ENCODE measurements around the gene OPN1SW.

OPN1SW gene, protein sequence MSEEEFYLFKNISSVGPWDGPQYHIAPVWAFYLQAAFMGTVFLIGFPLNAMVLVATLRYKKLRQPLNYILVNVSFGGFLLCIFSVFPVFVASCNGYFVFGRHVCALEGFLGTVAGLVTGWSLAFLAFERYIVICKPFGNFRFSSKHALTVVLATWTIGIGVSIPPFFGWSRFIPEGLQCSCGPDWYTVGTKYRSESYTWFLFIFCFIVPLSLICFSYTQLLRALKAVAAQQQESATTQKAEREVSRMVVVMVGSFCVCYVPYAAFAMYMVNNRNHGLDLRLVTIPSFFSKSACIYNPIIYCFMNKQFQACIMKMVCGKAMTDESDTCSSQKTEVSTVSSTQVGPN

DNA sequence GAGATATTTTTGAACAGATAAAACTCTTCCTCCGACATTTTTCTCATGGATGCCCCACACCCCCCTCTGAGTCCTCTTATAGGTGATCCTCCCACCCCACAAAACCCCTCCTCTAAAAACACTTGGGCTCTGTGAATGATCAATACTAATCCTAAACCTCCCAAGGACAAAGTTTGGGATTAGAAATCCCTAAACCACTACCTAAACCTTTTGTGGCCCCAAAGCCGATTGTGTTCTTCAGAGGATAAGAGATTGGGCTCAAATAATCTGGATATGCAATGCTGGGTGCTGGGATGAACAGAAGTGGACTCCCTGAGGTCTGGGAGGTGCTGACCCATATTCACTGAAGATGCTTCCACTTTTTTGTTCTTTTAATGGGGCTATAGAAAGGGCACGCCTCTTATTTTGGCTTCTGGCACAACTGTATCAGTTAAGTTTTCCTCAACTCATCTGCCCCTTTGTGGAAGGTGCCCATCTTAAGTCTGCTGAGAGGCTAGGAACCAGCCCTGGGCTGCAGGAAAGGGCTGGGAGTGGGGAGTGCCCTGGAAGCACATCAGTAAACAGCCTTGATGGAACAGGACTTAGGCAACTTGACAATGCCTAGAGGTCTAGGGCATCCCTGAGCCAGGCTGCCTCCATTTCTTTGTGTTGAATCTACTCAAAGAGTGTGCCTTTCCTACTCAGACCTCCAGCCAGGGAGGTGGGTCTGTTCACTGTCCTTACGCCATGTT is at the start of gene OPN1SW:
OPN1SW (minus strand) TSS at position 51 of the 731 bp plus-strand sequence; CDS start at position 38, 13 bp downstream.
- DNase-seq (ENCODE audit: low read depth), result no peak

DNA sequence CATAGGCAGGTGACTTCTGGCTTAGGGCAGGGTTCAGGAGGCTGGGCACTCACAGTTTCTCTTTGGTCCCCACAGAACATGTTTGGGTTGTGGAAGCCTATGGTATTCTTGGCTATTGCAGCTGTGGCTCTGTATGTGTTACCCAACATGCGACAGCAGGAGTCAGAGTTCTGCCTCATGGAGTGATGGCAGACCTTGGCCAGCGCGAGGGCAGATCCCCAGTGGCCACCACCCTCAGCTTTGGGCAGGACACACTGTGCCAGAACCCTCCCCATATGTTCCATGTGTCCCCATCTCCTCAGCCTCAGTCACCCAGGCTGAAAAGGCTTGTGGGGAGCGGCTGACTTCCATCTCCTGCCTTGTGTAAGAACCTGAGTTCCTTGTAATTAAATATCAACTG is 46.1 kb upstream of the OPN1SW start:
- no peak for DNase-seq (ENCODE audit: low read depth)

DNA sequence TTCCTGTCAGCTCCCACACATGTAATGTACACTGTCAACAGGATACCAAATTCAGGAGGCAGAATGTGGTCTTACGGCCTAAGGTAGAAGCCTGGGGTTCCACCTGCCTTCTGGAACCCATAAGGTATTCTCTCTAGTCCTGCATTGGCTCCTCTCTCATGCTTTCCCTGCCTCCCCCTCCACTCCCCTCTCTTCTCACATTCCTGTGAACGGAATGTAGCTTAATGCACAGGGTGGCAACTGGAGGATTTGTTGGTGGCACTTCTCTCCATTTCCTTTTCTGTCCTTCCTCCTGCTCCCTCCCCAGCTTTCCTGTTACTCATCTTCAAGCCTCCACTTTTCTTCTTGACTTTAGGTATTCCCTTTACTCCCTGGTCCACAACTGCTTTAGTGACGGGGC is 43.1 kb upstream of the OPN1SW start:
- no peak for DNase-seq (ENCODE audit: low read depth)

DNA sequence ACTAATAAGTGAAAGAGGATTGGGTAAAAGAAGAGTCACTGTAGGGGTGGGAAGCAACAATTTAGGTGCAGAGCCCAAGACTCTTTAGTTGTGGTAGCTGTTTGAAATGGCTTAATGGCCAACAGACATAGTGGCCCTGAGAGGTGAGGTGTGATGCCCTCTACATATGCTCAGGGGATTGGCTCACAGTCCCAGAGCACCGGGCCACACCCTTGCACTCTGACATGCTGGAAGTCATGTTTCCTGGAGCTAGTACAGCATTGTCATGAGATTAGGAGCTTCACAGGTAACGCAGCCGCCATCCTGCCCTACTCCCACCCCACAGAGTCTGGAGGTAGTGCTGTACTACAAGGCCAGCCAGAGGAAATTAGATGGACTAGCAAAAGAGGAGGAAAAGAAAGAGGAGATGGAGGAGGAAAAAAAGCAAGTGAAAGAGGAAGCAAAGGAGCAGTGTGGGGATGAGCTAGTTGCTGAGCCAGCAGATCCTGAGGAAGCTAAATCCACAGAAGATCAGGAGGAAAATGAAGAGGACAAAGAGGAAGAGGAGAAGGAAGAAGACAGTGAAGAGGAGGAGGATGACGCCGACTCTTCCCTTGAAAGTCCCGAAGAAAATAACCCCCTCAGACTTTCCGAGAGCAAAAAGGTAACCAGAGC is 39.8 kb upstream of the OPN1SW start:
- DNase-seq (ENCODE audit: low read depth), result no peak

DNA sequence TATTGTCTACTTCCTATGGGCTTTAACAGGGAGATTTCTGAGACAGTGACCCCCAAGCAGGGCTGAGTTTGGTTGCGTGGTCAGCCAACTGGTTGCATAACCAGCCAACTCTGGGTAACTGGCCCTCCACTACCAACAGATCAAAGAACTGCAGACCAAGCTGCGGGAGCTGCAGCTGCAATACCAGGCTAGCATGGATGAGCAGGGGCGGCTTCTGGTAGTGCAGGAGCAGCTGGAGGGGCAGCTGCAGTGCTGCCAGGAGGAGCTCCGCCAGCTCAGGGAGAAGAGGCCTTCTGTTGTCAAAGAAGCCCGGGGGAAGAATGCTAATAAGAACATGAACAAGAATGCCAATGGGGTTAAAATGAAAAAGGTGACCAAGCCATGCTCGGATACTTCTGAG is 38.9 kb upstream of the OPN1SW start:
- no peak for DNase-seq (ENCODE audit: low read depth)

DNA sequence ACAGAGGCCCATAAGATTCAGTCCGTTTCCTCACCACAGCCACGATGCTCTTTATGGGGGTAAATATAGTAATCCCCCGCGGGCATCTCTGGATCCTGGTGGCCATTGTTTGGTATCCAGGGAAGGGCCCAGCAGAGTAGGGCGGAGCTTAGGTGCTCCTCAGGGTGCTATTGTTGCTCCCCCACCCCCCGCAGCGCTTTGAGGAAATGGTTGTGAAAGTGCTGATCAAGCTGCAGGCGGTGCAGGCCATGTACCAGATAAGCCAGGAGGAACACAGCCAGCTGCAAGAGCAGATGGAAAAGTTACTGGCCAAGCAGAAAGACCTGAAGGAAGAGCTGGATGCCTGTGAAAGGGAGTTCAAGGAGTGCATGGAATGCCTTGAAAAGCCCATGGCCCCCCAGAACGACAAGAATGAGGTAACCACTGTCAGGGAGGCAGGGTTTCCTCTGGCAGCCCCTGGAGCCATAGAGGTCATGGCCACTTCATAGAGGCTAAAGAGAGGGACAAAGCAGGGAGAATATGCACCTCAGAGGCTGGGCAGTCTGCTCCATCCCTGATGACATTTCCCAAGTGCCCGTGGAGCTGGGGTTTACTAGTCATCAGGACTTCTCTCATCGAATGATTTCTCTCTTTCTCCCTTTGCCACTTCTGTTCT is 37.0 kb upstream of the OPN1SW start:
- DNase-seq (ENCODE audit: low read depth), result no peak

DNA sequence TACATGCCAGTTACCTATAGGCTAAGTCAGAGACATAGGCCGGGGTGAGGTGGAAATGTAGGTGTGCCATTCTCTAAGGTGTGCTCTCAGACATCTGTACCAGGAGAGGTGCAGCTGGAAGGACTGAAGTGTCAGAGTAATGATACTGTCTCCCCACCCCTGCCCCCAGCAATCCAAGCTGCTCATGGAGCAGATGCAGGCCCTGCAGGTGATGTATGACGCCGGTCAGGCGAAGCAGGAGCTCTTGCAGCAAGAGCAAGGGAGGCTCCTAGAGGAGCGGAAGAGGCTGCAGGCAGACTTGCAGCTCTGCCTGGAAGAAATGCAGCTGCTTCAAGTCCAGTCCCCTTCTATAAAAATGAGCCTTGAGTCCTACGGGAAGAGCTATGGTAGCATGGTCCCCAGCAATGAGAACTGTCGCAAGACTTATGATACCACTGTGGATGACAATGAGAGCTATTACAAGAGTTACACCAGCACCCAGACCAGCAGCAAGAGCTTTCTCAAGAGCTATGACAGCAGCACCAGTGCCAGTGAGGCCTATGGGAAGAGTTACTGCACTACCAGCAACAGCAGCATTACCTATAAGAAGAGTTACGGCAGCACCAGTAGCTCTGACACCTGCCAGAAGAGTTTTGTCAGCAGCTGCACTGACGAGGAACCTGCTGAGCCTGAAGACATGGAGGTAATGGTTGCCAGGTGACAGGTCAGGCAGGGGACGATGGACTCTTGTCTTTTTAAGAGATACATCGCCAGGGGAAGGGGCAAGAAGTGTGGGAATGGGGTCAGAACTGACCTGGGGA is 36.2 kb upstream of the OPN1SW start:
- DNase-seq (ENCODE audit: low read depth), result no peak

DNA sequence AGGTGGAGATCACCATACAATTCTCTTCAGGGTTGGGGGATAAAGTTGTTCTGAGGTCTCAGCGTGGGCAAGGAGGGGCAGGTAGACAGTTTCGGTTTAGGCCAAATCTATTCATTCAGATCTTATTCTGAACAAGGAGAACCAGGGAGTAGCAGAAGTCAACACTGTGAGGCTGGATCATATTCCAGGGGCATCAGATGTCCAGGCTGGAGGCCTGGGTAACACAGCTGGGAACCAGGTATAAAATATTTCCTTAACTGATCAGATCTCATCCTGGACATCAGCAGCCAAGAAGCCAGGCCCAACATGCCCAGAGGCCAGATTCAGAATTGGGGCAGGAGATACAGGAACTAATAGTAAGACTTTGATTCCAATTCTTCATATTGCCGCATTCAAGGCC is 35.4 kb upstream of the OPN1SW start:
- no peak for DNase-seq (ENCODE audit: low read depth)

DNA sequence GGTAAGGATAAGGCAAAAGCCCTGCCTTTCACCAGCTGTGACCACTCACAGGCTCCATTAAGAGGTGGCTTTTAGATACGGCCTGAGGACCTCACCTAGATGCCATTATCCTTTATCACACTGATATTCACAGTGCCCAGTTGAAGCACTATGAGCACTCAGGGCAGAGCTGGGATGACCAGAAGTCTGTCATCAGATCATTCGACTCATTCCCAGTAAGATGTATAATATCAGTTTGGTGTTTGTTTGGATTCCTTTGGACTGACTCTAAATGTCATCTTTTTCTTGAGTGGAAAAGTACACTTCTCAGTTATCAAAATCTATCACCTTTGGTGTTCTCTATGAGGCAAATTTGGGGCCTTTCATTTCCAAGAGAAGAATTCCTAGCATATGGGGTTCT is 34.9 kb upstream of the OPN1SW start:
- no peak for DNase-seq (ENCODE audit: low read depth)

DNA sequence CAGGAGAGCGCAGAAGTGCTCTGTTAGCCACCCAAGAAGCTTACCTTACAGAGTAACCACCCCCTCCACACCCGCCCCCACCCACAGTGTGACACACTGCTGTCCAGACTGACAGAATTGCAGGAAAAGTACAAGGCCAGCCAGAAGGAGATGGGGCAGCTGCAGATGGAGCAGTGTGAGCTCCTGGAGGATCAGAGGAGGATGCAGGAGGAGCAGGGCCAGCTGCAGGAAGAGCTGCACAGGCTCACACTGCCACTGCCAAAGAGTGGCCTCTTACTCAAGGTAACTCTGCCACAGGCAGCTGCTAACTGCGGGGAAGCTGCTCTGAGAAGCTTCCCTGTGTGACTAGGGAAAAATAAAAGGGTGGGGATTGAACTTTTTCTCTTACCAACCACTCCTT is 33.8 kb upstream of the OPN1SW start:
- DNase-seq (ENCODE audit: low read depth), result no peak

DNA sequence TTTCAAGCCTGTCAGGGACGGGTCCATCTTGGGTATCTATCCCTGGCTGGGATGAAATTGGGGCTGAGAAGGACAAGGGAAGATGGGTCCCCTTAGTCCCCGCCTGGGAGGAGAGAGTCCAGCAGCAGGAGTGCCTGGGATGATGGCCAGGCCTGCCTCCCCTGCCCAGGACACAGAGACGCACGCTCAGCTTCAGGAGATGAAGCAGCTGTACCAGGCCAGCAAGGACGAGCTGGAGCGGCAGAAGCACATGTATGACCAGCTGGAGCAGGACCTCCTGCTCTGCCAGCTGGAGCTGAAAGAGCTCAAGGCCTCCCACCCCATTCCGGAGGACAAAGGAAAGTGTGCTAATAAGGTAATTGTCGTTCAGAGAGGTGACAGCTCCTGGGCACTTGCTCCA is 31.6 kb upstream of the OPN1SW start:
- DNase-seq (ENCODE audit: low read depth), result no peak

DNA sequence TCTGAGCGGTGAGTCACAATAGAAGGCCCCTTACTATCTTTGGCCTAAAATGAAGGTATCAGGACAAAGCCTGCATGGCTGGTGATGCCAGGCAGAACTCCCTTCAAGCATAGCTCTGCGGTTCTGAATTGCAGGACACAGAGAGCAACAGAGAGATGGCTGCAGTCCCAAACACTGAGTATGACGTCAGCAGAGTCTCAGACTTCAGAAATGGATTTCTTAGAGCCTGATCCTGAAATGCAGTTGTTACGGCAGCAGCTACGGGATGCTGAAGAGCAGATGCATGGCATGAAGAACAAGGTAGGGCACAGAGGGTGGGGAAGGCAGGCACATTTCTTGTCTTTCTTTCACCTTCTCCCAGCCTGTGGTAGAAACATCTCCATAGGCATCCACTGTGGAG is 29.6 kb upstream of the OPN1SW start:
- DNase-seq (ENCODE audit: low read depth), result no peak

DNA sequence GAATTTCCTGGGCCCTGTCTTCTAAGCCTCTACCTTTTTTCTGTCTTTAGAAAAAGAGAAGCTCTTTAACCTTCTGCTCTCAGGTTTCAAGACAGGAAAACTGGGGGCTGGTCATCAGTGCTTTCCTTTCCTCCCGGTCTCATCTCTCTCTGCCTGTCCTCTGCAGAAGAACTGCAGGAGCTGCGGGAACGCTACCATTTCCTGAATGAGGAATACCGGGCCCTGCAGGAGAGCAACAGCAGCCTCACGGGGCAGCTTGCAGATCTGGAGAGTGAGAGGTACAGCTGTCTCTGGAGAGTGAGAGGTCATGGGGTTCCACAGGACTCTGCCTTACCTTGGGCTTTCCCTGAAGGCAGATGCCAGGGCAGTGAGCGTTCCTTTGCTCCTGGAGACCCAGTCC is 28.9 kb upstream of the OPN1SW start:
- DNase-seq (ENCODE audit: low read depth), result no peak

DNA sequence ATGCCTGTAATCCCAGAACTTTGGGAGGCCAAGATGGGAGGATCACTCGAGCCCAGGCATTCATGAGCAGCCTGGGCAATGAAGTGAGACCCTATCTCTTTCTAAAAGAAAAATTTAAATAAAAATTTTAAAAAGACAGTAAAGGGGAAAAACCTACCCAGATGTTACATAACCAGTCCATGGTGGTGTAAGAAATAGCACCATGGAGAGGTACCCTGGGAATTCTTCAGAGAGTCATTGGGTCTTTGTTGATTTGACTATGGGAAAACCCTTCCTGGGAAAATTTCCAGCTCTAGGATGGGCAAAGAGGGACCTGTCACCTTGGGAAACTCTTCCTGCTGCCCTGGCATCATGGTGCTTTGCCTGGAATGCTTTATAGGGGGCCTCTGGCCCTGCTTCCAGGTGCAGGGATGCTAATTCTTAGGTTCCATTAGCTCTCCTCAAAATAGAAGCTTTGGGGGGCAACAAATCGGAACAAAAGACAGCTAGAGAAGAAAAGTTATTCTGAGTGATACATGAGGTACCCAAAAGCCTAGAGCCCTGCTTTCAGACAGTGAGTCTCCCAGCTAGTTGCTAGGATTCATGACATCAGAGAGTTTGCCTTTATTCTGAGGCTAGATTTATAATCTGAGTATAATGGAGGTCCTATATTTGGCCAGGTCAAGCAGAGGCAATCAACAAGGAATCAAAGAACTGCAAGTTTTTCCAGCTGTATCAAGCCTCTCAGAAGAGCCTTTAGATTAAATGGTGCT is 26.2 kb upstream of the OPN1SW start:
- DNase-seq (ENCODE audit: low read depth), result no peak

DNA sequence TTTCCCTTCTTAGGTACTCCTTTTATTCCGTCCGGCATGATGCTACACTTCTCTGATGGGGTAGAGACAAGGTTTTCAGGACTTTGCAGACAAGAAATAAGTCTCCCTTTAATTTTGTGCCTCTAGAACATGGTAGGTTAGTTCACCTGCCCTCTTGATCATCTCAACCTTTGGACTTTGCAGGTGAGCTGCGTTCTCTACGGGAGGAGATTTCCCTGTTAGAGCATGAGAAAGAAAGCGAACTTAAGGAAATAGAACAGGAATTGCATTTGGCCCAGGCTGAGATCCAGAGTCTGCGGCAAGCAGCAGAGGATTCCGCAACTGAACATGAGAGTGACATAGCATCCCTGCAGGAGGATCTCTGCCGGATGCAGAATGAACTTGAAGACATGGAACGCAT is 25.4 kb upstream of the OPN1SW start:
- no peak for DNase-seq (ENCODE audit: low read depth)

DNA sequence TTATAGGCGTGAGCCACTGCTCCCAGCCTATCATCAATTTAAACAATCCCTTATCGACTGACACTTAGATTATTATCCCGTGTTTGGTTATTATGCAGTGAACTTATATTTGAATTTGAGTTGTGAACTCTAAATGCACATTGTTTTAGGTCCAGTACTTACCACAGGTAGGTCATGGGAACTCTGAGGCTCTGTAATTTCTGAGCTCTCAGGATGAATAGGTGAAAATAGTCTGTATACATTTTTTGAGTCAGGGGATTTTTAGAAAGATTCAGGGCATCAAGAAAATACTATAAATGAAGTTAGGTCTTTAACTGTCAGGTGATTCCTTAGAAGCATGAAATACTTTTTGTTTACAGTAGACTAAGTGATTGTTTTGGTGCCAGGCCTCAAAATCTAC is 25.0 kb upstream of the OPN1SW start:
- DNase-seq (ENCODE audit: low read depth), result no peak

DNA sequence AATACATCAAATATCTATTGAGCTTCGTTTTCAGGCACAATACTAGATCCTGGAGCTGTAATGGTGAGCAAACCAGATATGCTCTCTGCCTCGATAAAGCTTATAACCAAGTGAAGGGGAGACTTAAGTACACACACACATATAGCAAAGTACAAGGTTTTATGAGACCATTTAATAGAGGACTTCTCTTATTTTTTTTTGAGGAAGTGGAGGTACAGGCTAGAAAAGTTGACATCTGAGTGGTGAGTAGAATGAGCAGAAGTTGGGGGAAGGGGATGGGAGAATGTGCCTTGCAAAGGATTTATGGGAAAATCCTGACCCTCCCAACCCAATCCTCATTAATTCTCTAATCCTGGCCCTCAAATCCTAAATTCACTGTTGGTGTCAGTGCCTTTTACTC is 23.9 kb upstream of the OPN1SW start:
- no peak for DNase-seq (ENCODE audit: low read depth)

DNA sequence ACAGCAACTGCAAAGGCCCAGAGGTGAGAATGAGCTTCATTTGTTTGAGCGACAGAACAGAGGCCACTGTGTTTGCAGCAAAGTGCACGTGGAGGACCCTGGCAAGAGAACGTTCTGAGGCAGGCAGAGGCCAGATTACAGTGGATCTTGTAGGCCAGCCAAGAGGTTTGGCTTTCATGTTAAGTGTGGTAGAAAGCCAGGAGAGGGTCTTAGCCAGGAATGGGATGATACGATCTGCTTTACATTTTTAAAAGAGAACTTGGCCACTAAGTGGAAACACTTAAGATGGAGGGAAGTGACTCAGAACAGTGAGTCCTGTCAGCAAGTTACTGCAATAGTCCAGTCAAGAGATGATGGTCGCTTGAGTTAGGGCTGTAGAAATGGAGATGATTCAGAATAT is 20.7 kb upstream of the OPN1SW start:
- no peak for DNase-seq (ENCODE audit: low read depth)

DNA sequence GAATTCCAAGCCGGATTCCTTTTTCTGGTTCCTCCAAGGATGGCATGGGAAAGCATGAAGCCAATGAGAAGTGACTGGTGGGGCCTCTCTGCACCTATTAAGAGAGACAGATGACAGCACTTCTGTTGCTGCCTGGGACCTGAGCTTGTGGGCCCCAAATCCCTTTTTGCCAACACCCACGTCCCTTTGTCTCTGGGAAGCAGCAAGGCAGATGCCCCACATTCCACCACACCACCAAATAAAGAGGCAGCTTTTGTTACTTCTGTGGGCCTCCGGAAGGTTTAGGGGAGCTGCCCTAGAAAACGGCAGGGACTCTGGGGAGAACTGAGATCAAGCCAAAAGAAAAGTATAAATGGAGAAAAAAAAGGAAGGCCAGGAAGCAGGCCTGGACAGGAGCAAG is 19.5 kb upstream of the OPN1SW start:
- no peak for DNase-seq (ENCODE audit: low read depth)

DNA sequence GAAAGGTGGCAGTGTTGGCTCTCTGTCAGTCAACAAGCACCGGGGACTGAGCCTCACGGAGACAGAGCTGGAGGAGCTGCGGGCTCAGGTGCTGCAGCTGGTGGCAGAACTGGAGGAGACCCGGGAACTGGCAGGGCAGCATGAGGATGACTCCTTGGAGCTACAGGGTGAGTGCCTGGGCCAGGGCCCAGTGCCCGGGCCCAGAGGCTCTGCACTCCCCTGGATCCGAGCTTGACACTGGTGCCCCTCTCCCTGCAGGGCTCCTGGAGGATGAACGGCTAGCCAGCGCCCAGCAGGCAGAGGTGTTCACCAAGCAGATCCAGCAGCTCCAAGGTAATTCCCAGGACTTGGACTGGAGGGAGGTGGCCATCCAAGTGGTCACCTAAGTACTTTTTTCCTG is 18.8 kb upstream of the OPN1SW start:
- DNase-seq (ENCODE audit: low read depth), result no peak

DNA sequence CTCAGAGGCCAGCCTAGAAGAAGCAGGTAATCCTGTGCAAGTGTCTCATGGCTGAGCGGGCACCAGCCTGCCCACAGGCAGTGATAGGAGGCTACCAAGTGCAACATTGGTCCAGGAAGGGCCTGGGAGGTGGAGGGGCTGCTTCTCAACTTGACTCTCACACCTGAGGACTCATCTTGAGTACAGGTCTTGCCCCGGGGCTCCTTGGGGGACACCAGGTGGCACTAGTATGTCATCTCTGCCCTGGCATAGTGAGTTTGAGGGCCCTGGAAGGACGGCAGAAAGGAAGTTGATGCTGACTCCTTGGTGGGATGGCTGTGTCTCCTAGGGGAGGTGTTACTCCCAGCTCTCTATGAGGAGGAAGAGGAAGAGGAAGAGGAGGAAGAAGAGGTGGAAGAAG is 18.4 kb upstream of the OPN1SW start:
- DNase-seq (ENCODE audit: low read depth), result no peak
